ENCODE data around the gene RPL13A.

DNA sequence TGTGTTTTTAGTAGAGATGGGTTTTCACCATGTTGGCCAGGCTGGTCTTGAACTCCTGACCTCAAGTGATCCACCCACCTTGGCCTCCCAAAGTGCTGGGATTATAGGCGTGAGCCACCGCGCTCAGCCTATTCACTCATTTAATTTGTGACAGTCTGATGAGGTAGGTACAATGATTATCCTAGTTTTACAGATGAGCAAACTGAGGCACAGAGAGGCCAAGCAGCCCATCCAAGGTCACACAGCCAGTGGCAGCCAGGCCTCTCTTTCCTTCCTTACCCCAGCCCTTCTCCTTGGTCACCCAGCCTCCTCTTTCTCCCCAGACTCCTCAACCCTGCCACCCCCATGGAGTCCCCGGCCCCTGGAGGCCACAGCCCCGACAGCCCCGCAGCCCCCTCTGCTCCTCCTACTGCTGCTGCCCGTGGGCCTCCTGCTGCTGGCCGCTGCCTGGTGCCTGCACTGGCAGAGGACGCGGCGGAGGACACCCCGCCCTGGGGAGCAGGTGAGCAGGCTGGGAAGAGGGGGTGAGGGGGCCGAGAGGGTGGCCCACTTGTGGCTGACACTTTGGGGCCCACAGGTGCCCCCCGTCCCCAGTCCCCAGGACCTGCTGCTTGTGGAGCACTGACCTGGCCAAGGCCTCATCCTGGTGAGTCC lies 7.3 kb upstream of the RPL13A start:
- no peak for TF ChIP-seq CHD2 (IDR thresholded peaks at IDR 0.05; ENCODE audit: low read length, partially characterized antibody)
- TF ChIP-seq, protein P1, sequence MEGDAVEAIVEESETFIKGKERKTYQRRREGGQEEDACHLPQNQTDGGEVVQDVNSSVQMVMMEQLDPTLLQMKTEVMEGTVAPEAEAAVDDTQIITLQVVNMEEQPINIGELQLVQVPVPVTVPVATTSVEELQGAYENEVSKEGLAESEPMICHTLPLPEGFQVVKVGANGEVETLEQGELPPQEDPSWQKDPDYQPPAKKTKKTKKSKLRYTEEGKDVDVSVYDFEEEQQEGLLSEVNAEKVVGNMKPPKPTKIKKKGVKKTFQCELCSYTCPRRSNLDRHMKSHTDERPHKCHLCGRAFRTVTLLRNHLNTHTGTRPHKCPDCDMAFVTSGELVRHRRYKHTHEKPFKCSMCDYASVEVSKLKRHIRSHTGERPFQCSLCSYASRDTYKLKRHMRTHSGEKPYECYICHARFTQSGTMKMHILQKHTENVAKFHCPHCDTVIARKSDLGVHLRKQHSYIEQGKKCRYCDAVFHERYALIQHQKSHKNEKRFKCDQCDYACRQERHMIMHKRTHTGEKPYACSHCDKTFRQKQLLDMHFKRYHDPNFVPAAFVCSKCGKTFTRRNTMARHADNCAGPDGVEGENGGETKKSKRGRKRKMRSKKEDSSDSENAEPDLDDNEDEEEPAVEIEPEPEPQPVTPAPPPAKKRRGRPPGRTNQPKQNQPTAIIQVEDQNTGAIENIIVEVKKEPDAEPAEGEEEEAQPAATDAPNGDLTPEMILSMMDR (IDR thresholded peaks at IDR 0.05) = no peak

All from SK-N-SH (cell line).